Neuronal stem cell (in vitro differentiated cells): Measurements from ENCODE around the gene SUCLG1.
"Not testable (repeated sequence)": the region's sequence is repeated elsewhere in the genome, so short reads cannot be mapped to it uniquely, and the experiment has no call there.

Experiments used
- DNase-seq: peaks from one replicate; pipeline ENCODE4 v3.0.0-alpha.2; 2013; ENCODE audit warnings: low spot score
- H2AFZ ChIP-seq: one replicate; pipeline ENCODE4 v1.6.1; 2013; ENCODE audit warnings: mild to moderate bottlenecking, low read length, inconsistent platforms
- H2AK5ac ChIP-seq: 2 replicates; pipeline ENCODE4 v1.6.1; 2013; ENCODE audit warnings: low read depth, mild to moderate bottlenecking, inconsistent platforms, low read length, moderate library complexity, mixed read lengths
- H2BK120ac ChIP-seq: 2 replicates; pipeline ENCODE4 v1.6.1; 2013; ENCODE audit warnings: low read depth, mild to moderate bottlenecking, inconsistent platforms, low read length, moderate library complexity, mixed read lengths
- H2BK12ac ChIP-seq: one replicate; pipeline ENCODE4 v1.6.1; 2013; ENCODE audit warnings: low read length, inconsistent platforms
- H2BK15ac ChIP-seq: 2 replicates; pipeline ENCODE4 v1.6.1; 2013; ENCODE audit warnings: mild to moderate bottlenecking, low read length, inconsistent platforms, mixed read lengths
- H2BK5ac ChIP-seq: one replicate; pipeline ENCODE4 v1.6.1; 2013; ENCODE audit warnings: inconsistent platforms, mild to moderate bottlenecking, low read length, moderate library complexity
- H3K14ac ChIP-seq: one replicate; pipeline ENCODE4 v1.6.1; 2013; ENCODE audit warnings: low read length, inconsistent platforms
- H3K18ac ChIP-seq: 2 replicates; pipeline ENCODE4 v1.6.1; 2013; ENCODE audit warnings: low read length, inconsistent platforms
- H3K23ac ChIP-seq: 2 replicates; pipeline ENCODE4 v1.6.1; 2013; ENCODE audit warnings: low read depth, mild to moderate bottlenecking, mixed read lengths, low read length, inconsistent platforms; ENCODE audit not compliant: poor library complexity
- H3K27ac ChIP-seq: replicated peaks from 3 replicates; pipeline ENCODE4 v1.5.1; 2013; ENCODE audit warnings: low read length, inconsistent platforms
- H3K27me3 ChIP-seq, 3 experiments: 2 replicates each; pipeline ENCODE4 v1.6.1; 2013; ENCODE audit warnings: low read length in 3 of 3, mild to moderate bottlenecking in 2 of 3, inconsistent platforms in 1 of 3, low read depth in 1 of 3, mixed read lengths in 1 of 3, moderate library complexity in 1 of 3; ENCODE audit not compliant: control insufficient read depth in 3 of 3, insufficient read depth in 3 of 3
- H3K36me3 ChIP-seq, 2 donors: replicated peaks in 1 of 2; 2 replicates each; pipeline ENCODE4 v1.6.1; 2013; ENCODE audit warnings: low read length in 2 of 2; ENCODE audit not compliant: control insufficient read depth in 2 of 2, insufficient read depth in 2 of 2
- H3K4ac ChIP-seq: 2 replicates; pipeline ENCODE4 v1.6.1; 2013; ENCODE audit warnings: inconsistent platforms, mild to moderate bottlenecking, low read length, moderate library complexity
- H3K4me1 ChIP-seq, 2 donors: 1 replicate in 1 of 2; 2 replicates in 1 of 2; pipeline ENCODE4 v1.6.1; 2013; ENCODE audit warnings: low read length in 2 of 2, low read depth in 1 of 2; ENCODE audit not compliant: control insufficient read depth in 2 of 2, insufficient read depth in 1 of 2
- H3K4me2 ChIP-seq: one replicate; pipeline ENCODE4 v1.6.1; 2013; ENCODE audit warnings: mild to moderate bottlenecking, low read length, inconsistent platforms; ENCODE audit not compliant: insufficient read depth, poor library complexity, severe bottlenecking
- H3K4me3 ChIP-seq, 2 donors: 2 replicates each; pipeline ENCODE4 v1.5.1; 2013; ENCODE audit warnings: low read length in 2 of 2, mild to moderate bottlenecking in 2 of 2, inconsistent platforms in 1 of 2, moderate library complexity in 1 of 2
- H3K79me1 ChIP-seq: one replicate; pipeline ENCODE4 v1.6.1; 2013; ENCODE audit warnings: low read depth, mild to moderate bottlenecking, inconsistent platforms, low read length, moderate library complexity
- H3K9ac ChIP-seq: one replicate; pipeline ENCODE4 v1.6.1; 2013; ENCODE audit warnings: mild to moderate bottlenecking, low read depth, low read length, inconsistent platforms; ENCODE audit not compliant: poor library complexity
- H3K9me3 ChIP-seq, 2 donors: replicated peaks in 1 of 2; 2 replicates each; pipeline versions ENCODE3 to v1.6.1; 2013; ENCODE audit warnings: low read length in 2 of 2, mild to moderate bottlenecking in 2 of 2, inconsistent platforms in 1 of 2, low read depth in 1 of 2, mixed read lengths in 1 of 2, moderate library complexity in 1 of 2; ENCODE audit not compliant: control insufficient read depth in 2 of 2, insufficient read depth in 1 of 2
- H4K8ac ChIP-seq: one replicate; pipeline ENCODE4 v1.6.1; 2013; ENCODE audit warnings: low read depth, mild to moderate bottlenecking, inconsistent platforms, low read length, moderate library complexity
- H4K91ac ChIP-seq: one replicate; pipeline ENCODE4 v1.6.1; 2013; ENCODE audit warnings: low read length, low read depth, mild to moderate bottlenecking, inconsistent platforms; ENCODE audit not compliant: poor library complexity
- WGBS, 2 donors: extraction: QIAGEN DNeasy Blood & Tissue Kit; methylation state at CpG; one replicate each; pipeline ENCODE4 v1.1.7; 2013; ENCODE audit warnings: missing lambda C conversion rate in 2 of 2, mixed read lengths in 1 of 2; ENCODE audit not compliant: insufficient read length in 2 of 2, insufficient replicate concordance in 1 of 2; ENCODE audit errors: extremely low coverage in 2 of 2; 5-methylcytosine and 5-hydroxymethylcytosine counted together

SUCLG1 gene

DNA sequence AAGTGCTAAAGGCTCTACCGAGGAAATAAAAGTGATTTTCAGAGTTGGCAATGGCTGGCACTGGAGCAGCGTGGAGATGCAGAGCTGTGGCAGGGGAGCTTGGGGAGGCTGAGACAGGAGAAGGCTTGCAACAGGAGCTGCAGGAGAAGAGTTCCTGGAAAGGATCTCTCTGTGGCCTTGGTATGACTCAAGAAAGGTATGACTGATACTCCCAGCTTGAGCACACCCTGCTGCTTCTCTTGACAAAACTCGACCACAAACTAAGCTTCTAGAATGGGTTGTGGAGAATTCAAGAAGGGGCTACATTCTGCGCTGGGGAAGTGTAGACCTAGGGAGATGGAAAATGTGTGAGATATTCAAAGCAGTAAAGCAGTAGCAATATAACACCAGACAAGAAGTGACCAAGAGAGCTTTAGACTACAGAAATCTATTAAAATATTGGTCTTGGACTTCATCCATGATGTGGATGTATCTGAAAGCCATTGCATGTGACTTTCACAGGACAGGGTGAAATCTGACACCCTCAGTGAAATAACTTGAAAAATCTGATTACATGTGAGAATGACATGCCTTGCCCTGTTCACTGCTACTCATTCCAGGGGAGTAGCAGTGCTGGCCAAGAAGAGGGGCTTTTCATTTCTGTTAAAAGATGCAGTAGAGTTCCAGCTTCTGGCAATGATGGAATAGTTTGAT, 41.5 kb downstream of the SUCLG1 start:
- no peak overlapping the region for H3K4ac ChIP-seq
- H3K27ac ChIP-seq = no peak overlapping the region
- no peak overlapping the region for H3K4me3 ChIP-seq
- no peak overlapping the region for H2BK5ac ChIP-seq
- no peaks in the 10 kb centered on the region for H3K9me3 ChIP-seq
- H2BK15ac ChIP-seq = no peak overlapping the region
- no peak overlapping the region for H2BK120ac ChIP-seq
- no peak overlapping the region for H4K91ac ChIP-seq
- H2BK12ac ChIP-seq = no peak overlapping the region
- no peak overlapping the region for H2AFZ ChIP-seq
- H3K27me3 ChIP-seq = no peaks in the 10 kb centered on the region
- H3K23ac ChIP-seq = no peak overlapping the region
- no peaks in the 10 kb centered on the region for H3K4me1 ChIP-seq
- no peaks in the 10 kb centered on the region for H3K79me1 ChIP-seq
- H3K14ac ChIP-seq = no peak overlapping the region
- H3K18ac ChIP-seq = no peak overlapping the region
- WGBS, 2 donors = no CpG with 5 or more reads among the region's 4 CpGs
- peaks cover under 1 to 3% of the 10 kb centered on the region in 2 donors for H3K36me3 ChIP-seq
- no peak for DNase-seq
- no peak overlapping the region for H3K9ac ChIP-seq
- H3K4me2 ChIP-seq = no peak overlapping the region
- no peak overlapping the region for H2AK5ac ChIP-seq
- H4K8ac ChIP-seq = no peak overlapping the region

DNA sequence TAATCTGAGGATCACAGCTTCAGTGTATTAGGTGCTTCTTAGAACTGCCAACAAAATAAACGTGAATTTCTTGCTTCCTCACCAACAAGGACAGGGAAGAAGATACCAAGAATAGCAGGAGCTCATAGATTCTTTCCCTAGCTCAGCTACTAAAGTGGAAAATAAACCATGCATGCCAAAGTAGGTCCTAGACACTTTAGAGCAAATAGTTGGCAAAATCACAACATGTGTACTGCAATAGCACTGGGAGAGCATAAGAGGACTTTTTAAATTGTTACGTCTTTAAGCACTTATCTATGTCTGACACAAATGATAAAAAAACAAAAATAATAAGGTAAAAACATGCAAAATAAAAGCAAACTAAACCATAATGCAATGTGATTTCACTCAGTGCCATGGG, 49.5 kb downstream of the SUCLG1 start:
- Histone ChIP-seq H4K8ac (no peak overlapping the region), H3K9ac (no peak overlapping the region), H3K27ac (no peak overlapping the region), H3K18ac (no peak overlapping the region), H2BK12ac (no peak overlapping the region), H2BK120ac (no peak overlapping the region), H3K4me1 (no peaks in the 10 kb centered on the region), H3K79me1 (no peaks in the 10 kb centered on the region), H3K4ac (no peak overlapping the region), H3K27me3 (no peaks in the 10 kb centered on the region), H2AK5ac (no peak overlapping the region), H3K4me3 (no peak overlapping the region), H3K14ac (no peak overlapping the region), H3K36me3 (no peaks in the 10 kb centered on the region), H4K91ac (no peak overlapping the region), H3K23ac (no peak overlapping the region), H2AFZ (no peak overlapping the region), H3K9me3 (no peaks in the 10 kb centered on the region), H2BK15ac (no peak overlapping the region), H3K4me2 (no peak overlapping the region), H2BK5ac (no peak overlapping the region)
- DNase-seq = no peak
- no CpG with 5 or more reads among the region's 2 CpGs for WGBS, 2 donors

DNA sequence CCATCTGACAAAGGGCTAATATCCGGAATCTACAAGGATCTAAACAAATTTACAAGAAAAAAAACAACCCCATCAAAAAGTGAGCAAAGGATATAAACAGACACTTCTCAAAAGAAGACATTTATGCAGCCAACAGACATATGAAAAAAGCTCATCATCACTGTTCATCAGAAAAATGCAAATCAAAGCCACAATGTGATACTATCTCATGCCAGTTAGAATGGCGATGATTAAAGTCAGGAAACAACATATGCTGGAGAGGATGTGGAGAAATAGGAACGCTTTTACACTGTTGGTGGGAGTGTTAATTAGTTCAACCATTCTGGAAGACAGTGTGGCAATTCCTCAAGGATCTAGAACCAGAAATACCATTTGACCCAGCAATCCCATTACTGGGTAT, 57.0 kb downstream of the SUCLG1 start:
- not testable (repeated sequence) for H2BK15ac ChIP-seq, H3K4me1 ChIP-seq, H3K9me3 ChIP-seq, H4K8ac ChIP-seq, H2AK5ac ChIP-seq, H3K14ac ChIP-seq, H3K18ac ChIP-seq, H3K9ac ChIP-seq, H3K4me2 ChIP-seq, H3K79me1 ChIP-seq, H3K27me3 ChIP-seq, H2BK5ac ChIP-seq, H4K91ac ChIP-seq, H3K23ac ChIP-seq, DNase-seq, H3K4me3 ChIP-seq, H3K27ac ChIP-seq, H3K4ac ChIP-seq, H2AFZ ChIP-seq, H2BK120ac ChIP-seq, H3K36me3 ChIP-seq, H2BK12ac ChIP-seq
- no CpG with 5 or more reads among the region's 3 CpGs for WGBS, 2 donors

DNA sequence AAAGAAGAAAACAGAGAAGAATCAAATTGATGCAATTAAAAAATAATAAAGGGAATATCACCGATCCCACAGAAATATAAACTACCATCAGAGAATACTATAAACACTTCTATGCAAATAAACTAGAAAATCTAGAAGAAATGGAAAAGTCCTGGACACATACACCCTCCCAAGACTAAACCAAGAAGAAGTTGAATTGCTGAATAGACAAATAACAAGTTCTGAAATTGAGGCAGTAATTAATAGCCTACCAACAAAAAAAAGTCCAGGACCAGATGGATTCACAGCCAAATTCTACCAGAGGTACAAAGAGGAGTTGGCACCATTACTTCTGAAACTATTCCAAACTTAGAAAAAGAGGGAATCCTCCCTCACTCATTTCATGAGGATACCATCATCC, 59.2 kb downstream of the SUCLG1 start:
- H2BK120ac ChIP-seq, H3K14ac ChIP-seq, H2BK12ac ChIP-seq, H3K9ac ChIP-seq, H3K4ac ChIP-seq, H3K18ac ChIP-seq, H2BK5ac ChIP-seq, H2AK5ac ChIP-seq, H3K27me3 ChIP-seq, DNase-seq, H2AFZ ChIP-seq, H3K79me1 ChIP-seq, H3K4me2 ChIP-seq, H3K36me3 ChIP-seq, H3K23ac ChIP-seq, H3K4me1 ChIP-seq, H3K27ac ChIP-seq, H4K91ac ChIP-seq, H3K4me3 ChIP-seq, H4K8ac ChIP-seq, H3K9me3 ChIP-seq, H2BK15ac ChIP-seq: not testable (repeated sequence)
- WGBS, 2 donors = no CpG with 5 or more reads among the region's 1 CpG
